HepG2 (cell line): ENCODE results near the gene RRAS. TPM values are rescaled to one million over a fixed set of nuclear protein-coding genes. Genes with fewer than 3 reads are reported as not detected.

Experiments
- ATAC-seq: fragments of 200-7000 bp; cut with Tn5 transposase; 3 replicates; pipeline ENCODE4 v1.9.1; 2020; ENCODE audit warnings: mild to moderate bottlenecking, moderate library complexity
- BruUV-seq: library from RNA; stranded (reverse); fragments of 400-500 nt; replicated peaks from 2 replicates; lab custom pipeline; 2021; lab: Mats Ljungman, UMichigan
- CTCF ChIA-PET: fragments of 300-600 bp; formaldehyde crosslinking; extraction: SDS; loops from one replicate; lab custom pipeline; 2021; ENCODE audit warnings: low total read pairs, inconsistent platforms, low intra/inter-chr PET ratio; lab: Yijun Ruan, JAX
- POLR2A ChIA-PET: fragments of 350-600 bp; sonication (Branson Sonifier 250); formaldehyde crosslinking; loops from one replicate; lab custom pipeline; 2020; ENCODE audit warnings: antibody characterized with exemption, inconsistent platforms; lab: Yijun Ruan, JAX
- DNase-seq: peaks from one replicate; pipeline ENCODE4 v3.0.0-alpha.2; 2015; ENCODE audit warnings: low spot score
- FAIRE-seq: peaks from 3 replicates; lab custom pipeline; 2011; peaks lifted over from hg19 to GRCh38; lab: Jason Lieb, UNC
- H2AFZ ChIP-seq: one replicate; pipeline ENCODE4 v1.6.1; 2011; ENCODE audit warnings: low read length, inconsistent platforms
- H3K27ac ChIP-seq: fragments of 300-600 bp; 3 replicates; pipeline ENCODE4 v1.8.0; 2011; ENCODE audit warnings: mixed run types, mild to moderate bottlenecking, mixed read lengths, low read length, inconsistent platforms; ENCODE audit not compliant: insufficient read depth; ENCODE audit errors: extremely low read length
- H3K27me3 ChIP-seq, 2 experiments: fragments of 200-600 bp in 1 of 2; 2 replicates in 1 of 2; 3 replicates in 1 of 2; pipeline versions ENCODE4 v1.6.0 to v1.8.0; 2011; ENCODE audit warnings: low read length in 2 of 2, mild to moderate bottlenecking in 2 of 2, moderate library complexity in 2 of 2, inconsistent platforms in 1 of 2; ENCODE audit not compliant: insufficient read depth in 2 of 2, control insufficient read depth in 1 of 2
- H3K36me3 ChIP-seq, 2 experiments: fragments of 200-600 bp in 1 of 2; replicated peaks in 1 of 2; 2 replicates in 1 of 2; 3 replicates in 1 of 2; pipeline versions ENCODE4 v1.5.1 to v1.8.0; 2011; ENCODE audit warnings: low read length in 2 of 2, inconsistent platforms in 1 of 2; ENCODE audit not compliant: insufficient read depth in 2 of 2, control insufficient read depth in 1 of 2
- H3K4me1 ChIP-seq: 2 replicates; pipeline ENCODE4 v1.5.1; 2012; ENCODE audit warnings: low read length, inconsistent platforms; ENCODE audit not compliant: insufficient read depth
- H3K4me2 ChIP-seq: 2 replicates; pipeline ENCODE4 v1.6.0; 2011; ENCODE audit warnings: low read depth, low read length, inconsistent platforms
- H3K4me3 ChIP-seq, 3 experiments: fragments of 200-600 bp in 1 of 3; sonication (generic), shearing (Covaris generic) in 1 of 3; replicated peaks in 1 of 3; 2 replicates each; pipeline ENCODE4 v1.5.1; 2011 to 2016; ENCODE audit warnings: low read length in 3 of 3, inconsistent platforms in 2 of 3, low read depth in 2 of 3, mild to moderate bottlenecking in 2 of 3, control low read depth in 1 of 3, mixed read lengths in 1 of 3; ENCODE audit not compliant: insufficient read depth in 1 of 3
- H3K79me2 ChIP-seq: one replicate; pipeline ENCODE4 v1.6.1; 2011; ENCODE audit warnings: low read length, inconsistent platforms; ENCODE audit not compliant: insufficient read depth
- H3K9ac ChIP-seq: 2 replicates; pipeline ENCODE4 v1.6.0; 2011; ENCODE audit warnings: mild to moderate bottlenecking, low read depth, low read length, inconsistent platforms; ENCODE audit not compliant: insufficient read depth
- H3K9me3 ChIP-seq: 2 replicates; pipeline ENCODE4 v1.5.1; 2012; ENCODE audit warnings: mild to moderate bottlenecking, low read length
- H4K20me1 ChIP-seq: 2 replicates; pipeline ENCODE4 v1.6.0; 2011; ENCODE audit warnings: inconsistent platforms, mild to moderate bottlenecking, low read length, moderate library complexity; ENCODE audit not compliant: insufficient read depth
- CREM ChIP-seq, 2 experiments: sonication (generic) in 1 of 2; formaldehyde crosslinking in 1 of 2; IDR thresholded peaks; 2 replicates each; pipeline versions ENCODE4 v1.4.0 to v1.6.1; 2016 to 2020; ENCODE audit warnings: antibody characterized with exemption in 1 of 2, mild to moderate bottlenecking in 1 of 2, missing genetic modification reagents in 1 of 2
- DNMT3B ChIP-seq: conservative IDR thresholded peaks from 2 replicates; pipeline ENCODE4 v1.6.1; 2016; ENCODE audit warnings: missing biosample characterization, control low read depth
- LRRFIP1 ChIP-seq: sonication (generic); formaldehyde crosslinking; conservative IDR thresholded peaks from 2 replicates; pipeline ENCODE4 v1.4.0; 2020; ENCODE audit warnings: missing genetic modification reagents
- MLXIP ChIP-seq: sonication (generic); formaldehyde crosslinking; IDR thresholded peaks from 2 replicates; pipeline ENCODE4 v1.9.0; 2021; ENCODE audit warnings: missing genetic modification reagents, borderline replicate concordance
- POGZ ChIP-seq: sonication (generic); formaldehyde crosslinking; IDR thresholded peaks from 2 replicates; pipeline ENCODE4 v1.4.0; 2020; ENCODE audit warnings: mild to moderate bottlenecking, missing genetic modification reagents
- RAD21 ChIP-seq: fragments of 450-650 bp; formaldehyde crosslinking; IDR thresholded peaks from 2 replicates; pipeline ENCODE4 v1.5.0; 2020; ENCODE audit warnings: mild to moderate bottlenecking
- SAFB2 ChIP-seq: sonication (generic); formaldehyde crosslinking; IDR thresholded peaks from 2 replicates; pipeline ENCODE4 v1.5.1; 2020; ENCODE audit warnings: missing genetic modification reagents, low read depth, mild to moderate bottlenecking, borderline replicate concordance
- SMAD1 ChIP-seq: sonication (generic); formaldehyde crosslinking; IDR thresholded peaks from 2 replicates; pipeline ENCODE4 v1.4.0; 2020; ENCODE audit warnings: missing genetic modification reagents, low read depth, mild to moderate bottlenecking, borderline replicate concordance
- SYNCRIP ChIP-seq: fragments of 200-400 bp; formaldehyde crosslinking; IDR thresholded peaks from 2 replicates; pipeline ENCODE4 v1.6.1; 2018; ENCODE audit warnings: mild to moderate bottlenecking, low read depth, low read length; ENCODE audit not compliant: insufficient read depth
- THYN1 ChIP-seq: sonication (generic); formaldehyde crosslinking; IDR thresholded peaks from 2 replicates; pipeline ENCODE4 v1.8.1; 2023; ENCODE audit warnings: low read depth, mild to moderate bottlenecking, moderate library complexity, missing genetic modification reagents, borderline replicate concordance
- WIZ ChIP-seq: sonication (generic); formaldehyde crosslinking; IDR thresholded peaks from 2 replicates; pipeline ENCODE4 v1.5.1; 2020; ENCODE audit warnings: mild to moderate bottlenecking, missing genetic modification reagents
- ZBTB39 ChIP-seq: sonication (generic); formaldehyde crosslinking; IDR thresholded peaks from 2 replicates; pipeline ENCODE4 v1.5.0; 2020; ENCODE audit warnings: missing genetic modification reagents
- ZFAT ChIP-seq: sonication (generic); formaldehyde crosslinking; conservative IDR thresholded peaks from 2 replicates; pipeline ENCODE4 v1.8.1; 2023; ENCODE audit warnings: missing genetic modification reagents, inconsistent platforms
- ZNF143 ChIP-seq: sonication (generic); formaldehyde crosslinking; IDR thresholded peaks from 2 replicates; pipeline ENCODE4 v1.4.0; 2020; ENCODE audit warnings: missing genetic modification reagents
- ZNF550 ChIP-seq: sonication (generic); formaldehyde crosslinking; IDR thresholded peaks from 2 replicates; pipeline ENCODE4 v1.4.0; 2020; ENCODE audit warnings: mild to moderate bottlenecking, missing genetic modification reagents, borderline replicate concordance
- ZNF724P ChIP-seq: sonication (generic); formaldehyde crosslinking; IDR thresholded peaks from 2 replicates; pipeline ENCODE4 v1.8.0; 2022; ENCODE audit warnings: missing genetic modification reagents, borderline replicate concordance
- WGBS: methylation state at CpG from one replicate; pipeline ENCODE4 v1.1.6; 2017; ENCODE audit warnings: low lambda C conversion rate; 5-methylcytosine and 5-hydroxymethylcytosine counted together
- in situ Hi-C: cut with HindIII; loops from 2 replicates; pipeline ENCODE4 v1.10.0; 2017; ENCODE audit warnings: low pct_unique_long_range_greater_than_20kb; ENCODE audit not compliant: extremely low pct_ligation_motif_present
- intact Hi-C: fragments of 100-400 bp; cut with micrococcal nuclease; formaldehyde crosslinking; loops from one replicate; pipeline ENCODE4 v1.10.0; 2022; ENCODE audit not compliant: unreplicated experiment
- polyA plus RNA-seq, 8 experiments: library from polyadenylated mRNA; depleted of rRNA in 3 of 8; stranded (reverse) in 7 of 8; unstranded in 1 of 8; fragments of >200 nt; fragmentation: Illumina TruSeq in 4 of 8; extraction: Trizol in 4 of 8; gene quantifications; 2 replicates each; pipeline versions ENCODE4 v1.2.1 to v1.2.3, GENCODE V29; 2011 to 2016; ENCODE audit warnings: low read depth in 4 of 8, missing spikeins in 1 of 8, mixed read lengths in 1 of 8; ENCODE audit not compliant: insufficient read depth in 1 of 8
- total RNA-seq, 5 experiments: library from RNA; depleted of rRNA; stranded (reverse); fragments of >200 nt; fragmentation: Illumina TruSeq; extraction: Trizol; gene quantifications; 2 replicates each; pipeline ENCODE4 v1.2.3, GENCODE V29; 2016; ENCODE audit warnings: low read depth in 1 of 5

The RRAS gene
- total and polyA plus RNA-seq, 2 of the 13 experiments (the other 11 are each of a cell fraction or from before 2014, with no cell fraction given) = 1.5 to 12.0 TPM

- no peak for TF ChIP-seq CREM (IDR thresholded peaks at IDR 0.05)
- no peak for TF ChIP-seq CREM (CRISPR knock-in tag; IDR thresholded peaks at IDR 0.05)
- TF ChIP-seq THYN1 = no peak
- TF ChIP-seq RAD21 (CRISPR knock-in tag) = peak; percentile 87
- no peak for TF ChIP-seq DNMT3B
- peak; percentile 72 for TF ChIP-seq POGZ (CRISPR knock-in tag)
- TF ChIP-seq ZNF724P (CRISPR knock-in tag) = no peak
- no peak for TF ChIP-seq SYNCRIP
- no peak for TF ChIP-seq MLXIP (CRISPR knock-in tag)
- TF ChIP-seq ZNF550 (CRISPR knock-in tag) = no peak
- peak; percentile 62; the same call in 1 of the 2 replicates for TF ChIP-seq ZNF143
Observed at GRCh38 chr19:49672131-49672919, 32.4 kb upstream of the RRAS start (continued).

- BruUV-seq = no TSS peak
Observed at GRCh38 chr19:49669516-49669915, 29.6 kb upstream of the RRAS start.

More at GRCh38 chr19:49669516-49669915, 29.6 kb upstream of the RRAS start:
- WGBS = 100% methylated on average over 3 of the region's 3 CpGs
- Histone ChIP-seq H3K36me3 (peaks cover 1 to 6% of the 10 kb centered on the region in 2 experiments; a peak in 3 of 5 replicates), H3K4me2 (no peak overlapping the region), H3K4me3 (no peak overlapping the region), H4K20me1 (no peaks in the 10 kb centered on the region), H3K27ac (no peak overlapping the region), H3K9me3 (no peaks in the 10 kb centered on the region), H3K27me3 (no peaks in the 10 kb centered on the region; a peak in 2 of 5 replicates), H3K79me2 (peaks cover 26% of the 10 kb centered on the region), H3K9ac (no peak overlapping the region), H2AFZ (no peak overlapping the region), H3K4me1 (peaks cover 28% of the 10 kb centered on the region)
- DNase-seq (no peak), ATAC-seq (no peak), FAIRE-seq (no peak)
- ChIA-PET CTCF (no interaction called here), POLR2A (no interaction called here)
- in situ Hi-C loops = no loop called here
- no peak for TF ChIP-seq ZFAT (CRISPR knock-in tag)
- TF ChIP-seq ZBTB39 (CRISPR knock-in tag) = no peak
- TF ChIP-seq SAFB2 (CRISPR knock-in tag) = no peak
- TF ChIP-seq SMAD1 = no peak
- TF ChIP-seq LRRFIP1 = no peak
- TF ChIP-seq WIZ (CRISPR knock-in tag) = no peak
- intact Hi-C loops = no loop called here
